K562 (cell line): ENCODE results near the gene HOXB5. TPM values are rescaled to one million over a fixed set of nuclear protein-coding genes. Genes with fewer than 3 reads are reported as not detected.
A peak's percentile ranks its signal among the peaks of the same experiment; 100 is the strongest.

Source experiments
- ARID2 ChIP-seq: fragments of 450-650 bp; IDR thresholded peaks from 2 replicates; pipeline ENCODE4 v1.6.1; 2017; ENCODE audit warnings: antibody characterized with exemption, mild to moderate bottlenecking
- DNMT1 ChIP-seq: fragments of 450-650 bp; IDR thresholded peaks from 2 replicates; pipeline ENCODE4 v1.6.1; 2016; ENCODE audit warnings: antibody characterized with exemption, mild to moderate bottlenecking
- GATAD2A ChIP-seq: fragments of 450-650 bp; IDR thresholded peaks from 2 replicates; pipeline ENCODE4 v1.6.1; 2017
- HMG20A ChIP-seq: fragments of 450-650 bp; formaldehyde crosslinking; conservative IDR thresholded peaks from 2 replicates; pipeline ENCODE4 v1.4.0; 2020; ENCODE audit warnings: mild to moderate bottlenecking, mixed read lengths
- KAT7 ChIP-seq: sonication (generic); formaldehyde crosslinking; IDR thresholded peaks from 2 replicates; pipeline ENCODE4 v1.8.0; 2022; ENCODE audit warnings: missing genetic modification reagents, mild to moderate bottlenecking, borderline replicate concordance
- MAZ ChIP-seq, 2 experiments: fragments of 450-650 bp in 1 of 2; sonication (generic) in 1 of 2; formaldehyde crosslinking; IDR thresholded peaks in 1 of 2; conservative IDR thresholded peaks in 1 of 2; 2 replicates each; pipeline versions ENCODE4 v1.4.0 to v1.5.0; 2020; ENCODE audit warnings: mild to moderate bottlenecking in 1 of 2, missing genetic modification reagents in 1 of 2
- MYC ChIP-seq, 2 experiments: fragments of 250-450 bp in 1 of 2; sonication (Bioruptor Pico) in 1 of 2; IDR thresholded peaks; 2 replicates each; pipeline versions ENCODE4 v1.5.1 to v1.6.1; 2012 to 2021; ENCODE audit warnings: low read depth in 2 of 2, borderline replicate concordance in 1 of 2, improper control_type of control experiment in 1 of 2, low read length in 1 of 2, mild to moderate bottlenecking in 1 of 2, moderate library complexity in 1 of 2
- NEUROD1 ChIP-seq: fragments of 150-350 bp; IDR thresholded peaks from 2 replicates; pipeline ENCODE4 v1.6.1; 2014; ENCODE audit warnings: borderline replicate concordance, low read length, low read depth; ENCODE audit not compliant: partially characterized antibody
- PHF20 ChIP-seq: fragments of 450-650 bp; IDR thresholded peaks from 2 replicates; pipeline ENCODE4 v1.6.1; 2018; ENCODE audit not compliant: partially characterized antibody
- RBBP5 ChIP-seq: fragments of 200-600 bp; sonication (generic); IDR thresholded peaks from 2 replicates; pipeline ENCODE4 v1.6.1; 2012; ENCODE audit warnings: borderline replicate concordance, mild to moderate bottlenecking, low read length, control low read depth, inconsistent platforms; ENCODE audit not compliant: insufficient read depth, poor library complexity, severe bottlenecking
- RBFOX2 ChIP-seq: fragments of 200-400 bp; formaldehyde crosslinking; IDR thresholded peaks from 2 replicates; pipeline ENCODE4 v1.6.1; 2017; ENCODE audit warnings: low read depth, mild to moderate bottlenecking, low read length, moderate library complexity
- SAP30 ChIP-seq: fragments of 200-600 bp; sonication (generic); IDR thresholded peaks from 2 replicates; pipeline ENCODE4 v1.6.1; 2012; ENCODE audit warnings: borderline replicate concordance, low read depth, mild to moderate bottlenecking, moderate library complexity, low read length, control low read depth, inconsistent platforms; ENCODE audit not compliant: insufficient read depth, poor library complexity, severe bottlenecking
- SMARCE1 ChIP-seq: fragments of 450-650 bp; IDR thresholded peaks from 2 replicates; pipeline ENCODE4 v1.7.1; 2016; ENCODE audit warnings: mild to moderate bottlenecking
- TSC22D4 ChIP-seq: fragments of 450-650 bp; IDR thresholded peaks from 2 replicates; pipeline ENCODE4 v1.6.1; 2016; ENCODE audit warnings: missing genetic modification characterization, missing biosample characterization, control low read depth
- ZBTB17 ChIP-seq: fragments of 450-650 bp; formaldehyde crosslinking; IDR thresholded peaks from 2 replicates; pipeline ENCODE4 v1.4.0; 2020; ENCODE audit warnings: mild to moderate bottlenecking
- ZNF24 ChIP-seq: fragments of 450-650 bp; IDR thresholded peaks from 2 replicates; pipeline ENCODE4 v1.6.1; 2016
- ZNF644 ChIP-seq: fragments of 200-800 bp; sonication (Bioruptor generic); IDR thresholded peaks from 2 replicates; pipeline ENCODE4 v1.6.1; 2016; ENCODE audit warnings: low read depth, missing genetic modification characterization, missing compliant biosample characterization
- ZNF75A ChIP-seq: fragments of 450-650 bp; formaldehyde crosslinking; IDR thresholded peaks from 2 replicates; pipeline ENCODE4 v1.4.0; 2020; ENCODE audit warnings: mild to moderate bottlenecking
- polyA plus RNA-seq, 8 experiments: library from polyadenylated mRNA; depleted of rRNA in 4 of 8; stranded (reverse) in 5 of 8; unstranded in 3 of 8; fragments of >200 nt; fragmentation: Nextera tagmentation in 2 of 8; fragmentation: Illumina TruSeq in 1 of 8; extraction: Ambion mirVana in 2 of 8; extraction: Trizol in 1 of 8; gene quantifications; 2 replicates each; pipeline versions ENCODE4 v1.2.1 to v1.2.3, GENCODE V29; 2011 to 2014; ENCODE audit warnings: inconsistent platforms in 1 of 8, missing spikeins in 1 of 8
- total RNA-seq, 7 experiments: library from RNA; depleted of rRNA in 6 of 7; stranded (reverse); fragments of >200 nt in 6 of 7; fragmentation: Illumina TruSeq in 2 of 7; extraction: Trizol in 2 of 7; gene quantifications; 2 replicates each; pipeline versions ENCODE4 v1.2.1 to v1.2.3, GENCODE V29; 2011 to 2021; ENCODE audit warnings: low replicate concordance in 1 of 7
- TF ChIP-seq, protein P1 (sequence below): sonication (generic); formaldehyde crosslinking; IDR thresholded peaks from 2 replicates; pipeline ENCODE4 v1.8.0; 2022; ENCODE audit warnings: missing genetic modification reagents, mild to moderate bottlenecking, moderate library complexity, borderline replicate concordance
- TF ChIP-seq, protein P2 (sequence below): fragments of 250-450 bp; sonication (Bioruptor Pico); IDR thresholded peaks from 2 replicates; pipeline ENCODE4 v1.4.0; 2020
- TF ChIP-seq, protein P3 (sequence below): IDR thresholded peaks from 2 replicates; pipeline ENCODE4 v1.6.1; 2014; ENCODE audit warnings: antibody characterized with exemption
- TF ChIP-seq, protein P4 (sequence below): fragments of 200-800 bp; sonication (Bioruptor generic); IDR thresholded peaks from 2 replicates; pipeline ENCODE4 v1.6.1; 2017; ENCODE audit warnings: missing genetic modification characterization, missing compliant biosample characterization
- TF ChIP-seq, protein P5 (sequence below): fragments of 250-450 bp; sonication (Bioruptor Pico); IDR thresholded peaks from 2 replicates; pipeline ENCODE4 v1.4.0; 2020; ENCODE audit warnings: mild to moderate bottlenecking, moderate library complexity

Gene HOXB5
- total and polyA plus RNA-seq, 9 of the 15 experiments (the other 6 are each of a cell fraction or from before 2014, with no cell fraction given): 0.24 to 2.7 (median 0.65) TPM

DNA sequence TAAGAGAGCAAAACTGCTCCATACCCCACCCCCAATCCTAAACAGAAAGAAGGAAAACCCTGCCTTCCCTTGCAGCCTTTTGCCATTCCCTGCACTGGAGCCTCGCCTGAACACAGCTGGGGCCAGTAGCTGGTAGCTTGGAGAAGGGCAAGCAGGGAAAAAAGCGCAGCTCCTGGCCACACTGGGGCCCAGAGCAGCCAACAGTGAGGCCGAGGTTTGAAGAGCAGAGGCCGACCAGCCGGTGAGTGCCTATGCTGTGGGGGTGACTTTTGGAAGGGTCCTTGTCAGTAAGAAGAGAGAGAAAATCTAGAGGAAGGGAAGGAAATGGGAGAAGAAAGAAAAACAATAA, 35.8 kb upstream of the HOXB5 start (continued):
- TF ChIP-seq ZNF24 (no peak), NEUROD1 (no peak), TSC22D4 (tag) (no peak), GATAD2A (no peak), ZNF75A (CRISPR knock-in tag) (no peak), ZNF644 (tag) (0 out of 2 replicates have a peak, but pooled peaks have one; percentile 35), PHF20 (no peak), ARID2 (no peak), ZBTB17 (CRISPR knock-in tag) (no peak), SAP30 (no peak), HMG20A (CRISPR knock-in tag) (no peak), RBBP5 (peak; percentile 57), RBFOX2 (0 out of 2 replicates have a peak, but pooled peaks have one; percentile 29), SMARCE1 (no peak), KAT7 (CRISPR knock-in tag) (no peak; the same call in 1 of the 2 replicates), DNMT1 (no peak), MYC (IDR thresholded peaks at IDR 0.05; ENCODE audit: low read depth, low read length) (no peak), MYC (CRISPR knock-in tag; IDR thresholded peaks at IDR 0.05; ENCODE audit: borderline replicate concordance, low read depth) (no peak), MAZ (CRISPR knock-in tag; conservative IDR thresholded peaks at IDR 0.05 in 1 of 2, IDR thresholded peaks at IDR 0.05 in 1 of 2) (peak; percentile 14 to 56; a peak in 1 of 4 replicates)
- TF ChIP-seq, protein P1, sequence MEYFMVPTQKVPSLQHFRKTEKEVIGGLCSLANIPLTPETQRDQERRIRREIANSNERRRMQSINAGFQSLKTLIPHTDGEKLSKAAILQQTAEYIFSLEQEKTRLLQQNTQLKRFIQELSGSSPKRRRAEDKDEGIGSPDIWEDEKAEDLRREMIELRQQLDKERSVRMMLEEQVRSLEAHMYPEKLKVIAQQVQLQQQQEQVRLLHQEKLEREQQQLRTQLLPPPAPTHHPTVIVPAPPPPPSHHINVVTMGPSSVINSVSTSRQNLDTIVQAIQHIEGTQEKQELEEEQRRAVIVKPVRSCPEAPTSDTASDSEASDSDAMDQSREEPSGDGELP (CRISPR knock-in tag): peak; percentile 49; the same call in 1 of the 2 replicates
- TF ChIP-seq, protein P2, sequence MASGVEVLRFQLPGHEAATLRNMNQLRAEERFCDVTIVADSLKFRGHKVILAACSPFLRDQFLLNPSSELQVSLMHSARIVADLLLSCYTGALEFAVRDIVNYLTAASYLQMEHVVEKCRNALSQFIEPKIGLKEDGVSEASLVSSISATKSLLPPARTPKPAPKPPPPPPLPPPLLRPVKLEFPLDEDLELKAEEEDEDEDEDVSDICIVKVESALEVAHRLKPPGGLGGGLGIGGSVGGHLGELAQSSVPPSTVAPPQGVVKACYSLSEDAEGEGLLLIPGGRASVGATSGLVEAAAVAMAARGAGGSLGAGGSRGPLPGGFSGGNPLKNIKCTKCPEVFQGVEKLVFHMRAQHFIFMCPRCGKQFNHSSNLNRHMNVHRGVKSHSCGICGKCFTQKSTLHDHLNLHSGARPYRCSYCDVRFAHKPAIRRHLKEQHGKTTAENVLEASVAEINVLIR (CRISPR knock-in tag): no peak
- TF ChIP-seq, protein P3, sequence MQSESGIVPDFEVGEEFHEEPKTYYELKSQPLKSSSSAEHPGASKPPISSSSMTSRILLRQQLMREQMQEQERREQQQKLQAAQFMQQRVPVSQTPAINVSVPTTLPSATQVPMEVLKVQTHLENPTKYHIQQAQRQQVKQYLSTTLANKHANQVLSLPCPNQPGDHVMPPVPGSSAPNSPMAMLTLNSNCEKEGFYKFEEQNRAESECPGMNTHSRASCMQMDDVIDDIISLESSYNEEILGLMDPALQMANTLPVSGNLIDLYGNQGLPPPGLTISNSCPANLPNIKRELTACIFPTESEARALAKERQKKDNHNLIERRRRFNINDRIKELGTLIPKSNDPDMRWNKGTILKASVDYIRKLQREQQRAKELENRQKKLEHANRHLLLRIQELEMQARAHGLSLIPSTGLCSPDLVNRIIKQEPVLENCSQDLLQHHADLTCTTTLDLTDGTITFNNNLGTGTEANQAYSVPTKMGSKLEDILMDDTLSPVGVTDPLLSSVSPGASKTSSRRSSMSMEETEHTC: no peak
- TF ChIP-seq, protein P4, sequence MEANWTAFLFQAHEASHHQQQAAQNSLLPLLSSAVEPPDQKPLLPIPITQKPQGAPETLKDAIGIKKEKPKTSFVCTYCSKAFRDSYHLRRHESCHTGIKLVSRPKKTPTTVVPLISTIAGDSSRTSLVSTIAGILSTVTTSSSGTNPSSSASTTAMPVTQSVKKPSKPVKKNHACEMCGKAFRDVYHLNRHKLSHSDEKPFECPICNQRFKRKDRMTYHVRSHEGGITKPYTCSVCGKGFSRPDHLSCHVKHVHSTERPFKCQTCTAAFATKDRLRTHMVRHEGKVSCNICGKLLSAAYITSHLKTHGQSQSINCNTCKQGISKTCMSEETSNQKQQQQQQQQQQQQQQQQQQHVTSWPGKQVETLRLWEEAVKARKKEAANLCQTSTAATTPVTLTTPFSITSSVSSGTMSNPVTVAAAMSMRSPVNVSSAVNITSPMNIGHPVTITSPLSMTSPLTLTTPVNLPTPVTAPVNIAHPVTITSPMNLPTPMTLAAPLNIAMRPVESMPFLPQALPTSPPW (CRISPR knock-in tag): 0 out of 2 replicates have a peak, but pooled peaks have one; percentile 16
- TF ChIP-seq, protein P5, sequence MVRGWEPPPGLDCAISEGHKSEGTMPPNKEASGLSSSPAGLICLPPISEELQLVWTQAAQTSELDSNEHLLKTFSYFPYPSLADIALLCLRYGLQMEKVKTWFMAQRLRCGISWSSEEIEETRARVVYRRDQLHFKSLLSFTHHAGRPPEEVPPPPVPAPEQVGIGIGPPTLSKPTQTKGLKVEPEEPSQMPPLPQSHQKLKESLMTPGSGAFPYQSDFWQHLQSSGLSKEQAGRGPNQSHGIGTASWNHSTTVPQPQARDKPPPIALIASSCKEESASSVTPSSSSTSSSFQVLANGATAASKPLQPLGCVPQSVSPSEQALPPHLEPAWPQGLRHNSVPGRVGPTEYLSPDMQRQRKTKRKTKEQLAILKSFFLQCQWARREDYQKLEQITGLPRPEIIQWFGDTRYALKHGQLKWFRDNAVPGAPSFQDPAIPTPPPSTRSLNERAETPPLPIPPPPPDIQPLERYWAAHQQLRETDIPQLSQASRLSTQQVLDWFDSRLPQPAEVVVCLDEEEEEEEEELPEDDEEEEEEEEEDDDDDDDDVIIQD: no peak
